GM23248 (cell line): ENCODE measurements around the gene LEFTY1. TPM values are rescaled to one million over a fixed set of nuclear protein-coding genes. Genes with fewer than 3 reads are reported as not detected.

Experiments used
- DNase-seq: peaks from one replicate; pipeline ENCODE4 v3.0.0-alpha.2; 2015
- H2AFZ ChIP-seq: fragments of 200-600 bp; sonication (generic); 2 replicates; pipeline ENCODE4 v1.6.1; 2016; ENCODE audit warnings: antibody characterized with exemption
- H3F3A ChIP-seq: fragments of 200-600 bp; sonication (generic); 2 replicates; pipeline ENCODE4 v1.6.1; 2016; ENCODE audit warnings: mild to moderate bottlenecking, antibody characterized with exemption, mixed run types; ENCODE audit not compliant: insufficient read depth
- H3K27ac ChIP-seq: fragments of 200-600 bp; sonication (generic); 2 replicates; pipeline ENCODE4 v1.5.1; 2016; ENCODE audit warnings: mild to moderate bottlenecking
- H3K27me3 ChIP-seq: fragments of 200-600 bp; sonication (generic); replicated peaks from 2 replicates; pipeline ENCODE4 v1.6.1; 2016; ENCODE audit warnings: mild to moderate bottlenecking; ENCODE audit not compliant: insufficient read depth
- H3K36me3 ChIP-seq: fragments of 200-600 bp; sonication (generic); 2 replicates; pipeline ENCODE4 v1.6.1; 2016; ENCODE audit warnings: low read depth, mild to moderate bottlenecking
- H3K4me1 ChIP-seq: fragments of 200-600 bp; sonication (generic); 2 replicates; pipeline ENCODE4 v1.6.1; 2016; ENCODE audit warnings: mild to moderate bottlenecking; ENCODE audit not compliant: insufficient read depth
- H3K4me2 ChIP-seq: fragments of 200-600 bp; sonication (generic); one replicate; pipeline ENCODE4 v1.6.1; 2016; ENCODE audit warnings: mild to moderate bottlenecking; ENCODE audit not compliant: unreplicated experiment
- H3K4me3 ChIP-seq: fragments of 200-600 bp; sonication (generic); 2 replicates; pipeline ENCODE4 v1.5.1; 2016; ENCODE audit warnings: mild to moderate bottlenecking
- H3K79me2 ChIP-seq: fragments of 200-600 bp; sonication (generic); 2 replicates; pipeline ENCODE4 v1.6.1; 2016; ENCODE audit warnings: mild to moderate bottlenecking; ENCODE audit not compliant: insufficient read depth
- H3K9ac ChIP-seq: fragments of 200-600 bp; sonication (generic); 2 replicates; pipeline ENCODE4 v1.6.1; 2016; ENCODE audit warnings: mild to moderate bottlenecking
- H3K9me2 ChIP-seq: fragments of 200-600 bp; sonication (generic); 2 replicates; pipeline ENCODE4 v1.6.1; 2016; ENCODE audit warnings: mixed run types, mild to moderate bottlenecking, moderate library complexity; ENCODE audit not compliant: insufficient read depth
- H3K9me3 ChIP-seq: fragments of 200-600 bp; sonication (generic); one replicate; pipeline ENCODE4 v1.6.1; 2017; ENCODE audit warnings: low read depth
- H4K20me1 ChIP-seq: fragments of 200-600 bp; sonication (generic); 2 replicates; pipeline ENCODE4 v1.6.0; 2016; ENCODE audit not compliant: insufficient read depth
- EZH2 ChIP-seq: fragments of 200-600 bp; sonication (generic); IDR thresholded peaks from 2 replicates; pipeline ENCODE4 v1.6.1; 2018; ENCODE audit warnings: antibody characterized with exemption, mild to moderate bottlenecking; ENCODE audit not compliant: insufficient read depth, poor library complexity, severe bottlenecking
- EZH2phosphoT487 ChIP-seq: fragments of 200-600 bp; sonication (generic); IDR thresholded peaks from 2 replicates; pipeline ENCODE4 v1.6.1; 2018; ENCODE audit warnings: antibody characterized with exemption, moderate library complexity, mild to moderate bottlenecking, low read depth; ENCODE audit not compliant: insufficient read depth
- WGBS, 2 experiments: methylation state at CpG; one replicate each; pipeline ENCODE4 v1.1.6; 2015 to 2017; ENCODE audit warnings: low lambda C conversion rate in 2 of 2, low coverage in 1 of 2; ENCODE audit errors: missing lambda C conversion rate in 2 of 2; 5-methylcytosine and 5-hydroxymethylcytosine counted together
- in situ Hi-C: fragments of 300-500 bp; cut with MboI; formaldehyde crosslinking; loops from 2 replicates; pipeline ENCODE4 v1.15.0; 2020
- polyA plus RNA-seq: library from polyadenylated mRNA; unstranded; fragments of >200 nt; fragmentation: Nextera tagmentation; extraction: Ambion mirVana; gene quantifications from 2 replicates; pipeline ENCODE4 v1.2.1, GENCODE V29; 2016
- total RNA-seq: library from RNA; depleted of rRNA; stranded (reverse); fragments of >200 nt; shearing (Covaris generic); gene quantifications from 2 replicates; pipeline ENCODE4 v1.2.3, GENCODE V29; 2014

LEFTY1 gene
- total and polyA plus RNA-seq, 2 experiments from 2014 or later = not detected

GRCh38 chr1:225887030-225887314, 2.0 kb downstream of the LEFTY1 start:
- Histone ChIP-seq H3K27ac (no peak overlapping the region), H2AFZ (no peak overlapping the region)

GRCh38 chr1:225886159-225887029, 2.6 kb downstream of the LEFTY1 start:
- no peak overlapping the region for H2AFZ ChIP-seq
- no peak overlapping the region for H3K9ac ChIP-seq
- in situ Hi-C loops = no loop called here
- H3K27ac ChIP-seq = no peak overlapping the region
- 88 to 91% methylated on average over 18 to 19 of the region's 19 CpGs for WGBS, 2 experiments
- 0 out of 2 replicates have a peak, but pooled peaks cover under 1% of the 10 kb centered on the region for H3F3A ChIP-seq
- no peak for DNase-seq
- H3K27me3 ChIP-seq = no peaks in the 10 kb centered on the region
- no peak overlapping the region for H3K4me2 ChIP-seq
- no peak for TF ChIP-seq EZH2
- no peaks in the 10 kb centered on the region for H3K9me3 ChIP-seq
- no peaks in the 10 kb centered on the region for H3K9me2 ChIP-seq
- H4K20me1 ChIP-seq = no peaks in the 10 kb centered on the region
- H3K4me3 ChIP-seq = no peak overlapping the region
- H3K36me3 ChIP-seq = no peaks in the 10 kb centered on the region
- H3K4me1 ChIP-seq = peaks cover 5% of the 10 kb centered on the region; the same call in 1 of the 2 replicates
- H3K79me2 ChIP-seq = peaks cover 8% of the 10 kb centered on the region

More at GRCh38 chr1:225887030-225887314, 2.0 kb downstream of the LEFTY1 start:
- no peak overlapping the region for H3K9ac ChIP-seq
- H3K9me2 ChIP-seq = no peaks in the 10 kb centered on the region
- H3K4me2 ChIP-seq = no peak overlapping the region
- in situ Hi-C loops = no loop called here
- TF ChIP-seq EZH2 = no peak
- H3K4me1 ChIP-seq = peaks cover 4% of the 10 kb centered on the region; the same call in 1 of the 2 replicates
- H3K4me3 ChIP-seq = no peak overlapping the region
- no peaks in the 10 kb centered on the region for H3K9me3 ChIP-seq
- 90 to 93% methylated on average over 7 of the region's 7 CpGs for WGBS, 2 experiments
- DNase-seq = no peak
- no peaks in the 10 kb centered on the region for H3K27me3 ChIP-seq
- no peaks in the 10 kb centered on the region for H3K36me3 ChIP-seq
- peaks cover 5% of the 10 kb centered on the region; the same call in 1 of the 2 replicates for H3K79me2 ChIP-seq
- no peaks in the 10 kb centered on the region for H3F3A ChIP-seq
- H4K20me1 ChIP-seq = no peaks in the 10 kb centered on the region

GRCh38 chr1:225885336-225885735, 3.6 kb downstream of the LEFTY1 start:
- Histone ChIP-seq H2AFZ (no peak overlapping the region), H3K36me3 (no peaks in the 10 kb centered on the region), H3K4me1 (peaks cover 14% of the 10 kb centered on the region; the same call in 1 of the 2 replicates), H3K27ac (no peak overlapping the region), H3K9me2 (no peaks in the 10 kb centered on the region), H3K4me2 (no peak overlapping the region), H3K79me2 (peaks cover 19% of the 10 kb centered on the region), H3K4me3 (no peak overlapping the region), H3K9ac (no peak overlapping the region), H3K9me3 (no peaks in the 10 kb centered on the region), H3F3A (peaks cover 4% of the 10 kb centered on the region; the same call in 1 of the 2 replicates), H4K20me1 (no peaks in the 10 kb centered on the region), H3K27me3 (no peaks in the 10 kb centered on the region)
- in situ Hi-C loops = no loop called here
- 75 to 82% methylated on average over 6 of the region's 6 CpGs for WGBS, 2 experiments
- DNase-seq = no peak
- TF ChIP-seq EZH2phosphoT487 = no peak
- no peak for TF ChIP-seq EZH2

GRCh38 chr1:225883616-225884265, 5.2 kb downstream of the LEFTY1 start:
- 81 to 88% methylated on average over 10 to 11 of the region's 11 CpGs for WGBS, 2 experiments
- peaks cover 23% of the 10 kb centered on the region for H3K79me2 ChIP-seq
- peak overlapping the region; percentile 92 for H3K4me2 ChIP-seq
- no peaks in the 10 kb centered on the region for H4K20me1 ChIP-seq
- peaks cover 14% of the 10 kb centered on the region; the same call in 1 of the 2 replicates for H3K4me1 ChIP-seq
- in situ Hi-C loops = no loop called here
- TF ChIP-seq EZH2 (no peak), EZH2phosphoT487 (no peak)
- H3K27ac ChIP-seq = no peak overlapping the region
- peaks cover 4% of the 10 kb centered on the region; the same call in 1 of the 2 replicates for H3F3A ChIP-seq
- DNase-seq = no peak
- H3K36me3 ChIP-seq = no peaks in the 10 kb centered on the region
- H3K9ac ChIP-seq = peak overlapping the region; percentile 91
- H3K9me2 ChIP-seq = no peaks in the 10 kb centered on the region
- no peaks in the 10 kb centered on the region for H3K27me3 ChIP-seq
- peak overlapping the region; percentile 89 for H3K4me3 ChIP-seq
- H3K9me3 ChIP-seq = no peaks in the 10 kb centered on the region
- peak overlapping the region; percentile 91 for H2AFZ ChIP-seq
